HG03103 (cell line): Measurements from ENCODE around the gene GPR85.
"Not testable (repeated sequence)": the region's sequence is repeated elsewhere in the genome, so short reads cannot be mapped to it uniquely, and the experiment has no call there.

ENCODE experiments used
- ATAC-seq: cut with Tn5 transposase; IDR thresholded peaks from one replicate; pipeline ENCODE4 v1.9.1; 2021; ENCODE audit warnings: low read depth; ENCODE audit not compliant: unreplicated experiment

GPR85 gene

DNA sequence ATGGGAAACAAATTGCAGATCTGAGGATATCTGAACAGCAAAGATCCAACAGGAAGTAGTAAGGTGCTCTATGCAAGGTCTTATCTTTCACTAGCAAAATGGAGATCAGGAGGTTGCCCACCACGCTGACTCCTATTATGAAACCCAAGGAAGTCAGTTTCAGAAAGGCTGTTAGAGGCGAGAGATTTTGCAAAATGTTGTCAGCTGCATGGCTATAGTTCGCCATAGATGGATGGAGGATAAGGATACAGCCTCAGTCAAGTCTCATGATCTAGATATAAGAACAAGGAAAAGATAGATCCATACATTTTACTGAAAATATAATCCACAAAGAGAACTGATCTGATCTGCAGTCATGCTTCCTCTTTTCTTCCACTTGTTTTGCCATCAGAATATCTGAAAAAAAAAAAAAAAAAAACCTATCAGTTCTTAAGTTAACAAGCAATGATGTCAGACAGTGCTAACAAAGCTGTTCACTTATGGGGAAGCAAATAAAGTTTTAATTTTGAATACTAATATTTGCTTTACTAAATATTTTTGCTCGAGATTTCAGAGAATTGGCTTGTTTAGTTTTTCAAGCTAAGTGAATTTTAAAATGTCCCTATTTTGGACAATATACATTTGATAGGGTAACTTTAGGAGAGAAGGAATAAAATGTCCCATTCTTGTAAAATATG is 2.0 kb downstream of the GPR85 start:
- ATAC-seq: no peak

DNA sequence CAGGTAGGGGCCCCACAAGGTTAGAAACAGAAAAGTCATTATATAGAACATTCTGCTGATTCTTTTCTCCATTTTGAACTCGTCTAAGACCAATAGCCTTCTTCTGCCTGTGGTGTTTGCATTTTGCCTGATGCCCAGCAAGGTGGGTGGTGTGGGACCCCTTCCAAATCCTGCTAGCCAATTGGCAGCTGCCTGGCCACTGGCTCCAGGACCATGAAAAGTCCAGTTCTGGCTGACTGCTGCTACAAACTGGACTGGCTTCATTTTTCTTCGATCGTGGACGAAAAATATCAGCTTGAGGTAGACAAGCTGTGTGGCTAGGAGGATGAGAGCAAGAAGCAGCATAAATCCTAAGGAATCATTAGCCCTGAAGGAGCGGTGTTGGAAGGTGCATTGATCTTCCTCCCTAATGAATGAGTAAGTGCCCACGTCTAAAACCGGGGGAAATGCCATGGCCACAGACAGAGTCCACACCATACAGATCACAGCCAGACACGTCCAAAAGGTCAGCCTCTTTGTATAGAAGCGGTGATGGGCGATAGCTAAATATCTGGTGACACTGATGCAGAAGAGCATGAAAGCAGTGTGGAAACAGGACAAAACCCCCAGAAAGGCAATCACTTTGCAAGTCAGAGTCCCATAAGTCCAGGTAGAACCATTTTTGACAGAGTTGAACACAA is 2.7 kb downstream of the GPR85 start:
- ATAC-seq: no peak

GRCh38 chr7:113083132-113083815 is 3.4 kb downstream of the GPR85 start:
- no peak for ATAC-seq

DNA sequence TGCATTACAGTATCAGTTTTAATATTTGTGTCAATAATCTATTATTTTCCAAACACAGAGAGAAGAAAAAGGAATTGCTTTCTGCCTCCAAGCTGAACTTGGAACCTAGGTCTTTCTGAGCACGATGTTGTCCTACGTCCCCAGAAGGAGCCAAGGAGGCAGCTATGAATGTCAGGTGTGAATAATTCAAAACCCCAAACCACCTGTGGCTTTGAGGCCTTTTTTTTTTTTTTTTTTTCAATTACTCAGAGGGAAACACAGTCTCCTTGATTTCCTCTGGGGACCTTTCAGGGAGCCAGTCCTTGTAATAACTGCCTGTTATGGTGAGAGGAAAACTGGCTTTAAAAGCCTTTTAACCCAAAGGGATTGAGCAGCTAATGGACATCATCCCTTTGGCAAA is 8.3 kb downstream of the GPR85 start:
- no peak for ATAC-seq

DNA sequence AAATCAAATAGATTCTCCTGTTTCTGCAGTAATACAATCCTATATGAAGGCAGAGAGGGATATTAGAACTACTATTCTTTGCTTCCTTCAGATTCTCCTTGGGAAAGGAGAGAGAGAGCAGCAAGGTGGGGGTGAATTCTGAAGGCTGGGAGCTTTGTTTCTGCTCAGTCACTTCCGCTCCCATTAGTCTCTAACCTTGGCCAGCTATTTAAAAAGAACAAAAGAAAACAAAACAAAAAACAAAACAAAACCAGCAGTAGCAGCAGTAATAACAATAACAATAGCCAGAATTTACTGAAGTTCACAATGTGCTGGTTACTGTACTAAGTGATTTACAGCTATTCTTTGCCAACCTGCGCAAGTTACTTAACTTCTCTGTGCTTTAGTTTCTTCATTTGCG is 9.9 kb downstream of the GPR85 start:
- ATAC-seq: no peak

DNA sequence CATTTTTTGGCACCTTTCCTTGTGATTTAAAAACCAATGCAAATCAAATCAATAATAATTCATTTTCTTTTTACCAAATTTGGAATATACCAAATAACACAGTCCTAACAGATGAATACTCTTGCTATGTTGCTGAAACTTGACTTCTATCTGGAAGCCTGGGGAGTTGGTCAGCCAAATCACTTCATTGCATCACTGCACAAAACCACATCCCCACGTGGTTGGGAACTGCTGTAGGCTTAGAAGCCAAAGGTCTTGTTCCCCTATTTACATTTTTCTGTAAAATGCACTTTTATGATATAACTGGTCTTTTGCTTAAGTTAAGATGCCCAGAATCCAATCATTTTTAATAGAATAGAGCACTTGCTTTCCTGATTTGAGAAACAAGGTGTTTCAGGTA is 15.2 kb downstream of the GPR85 start:
- peak; percentile 93 for ATAC-seq

GRCh38 chr7:113062499-113062898 is 24.1 kb downstream of the GPR85 start:
- ATAC-seq: no peak

GRCh38 chr7:113060100-113060499 is 26.5 kb downstream of the GPR85 start:
- ATAC-seq: no peak

DNA sequence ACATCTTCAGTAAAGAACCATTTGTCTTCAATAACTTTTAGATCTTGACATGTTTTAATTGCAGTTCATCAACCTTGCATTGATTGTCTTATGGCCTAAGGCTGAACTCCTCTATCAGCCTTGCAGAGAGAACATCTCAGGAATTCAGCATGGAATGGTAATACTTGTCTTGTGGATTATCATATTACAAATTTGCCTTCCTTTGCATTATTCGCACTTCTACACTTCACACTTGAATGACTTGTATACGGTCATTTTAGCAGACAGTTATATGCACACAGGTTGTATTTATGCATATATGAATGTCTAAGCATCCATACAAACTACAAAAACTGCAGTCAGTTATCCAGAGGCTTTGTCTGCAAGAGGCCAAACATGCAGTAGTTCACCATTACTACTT is 31.7 kb downstream of the GPR85 start:
- no peak for ATAC-seq

GRCh38 chr7:113054272-113054671 is 32.4 kb downstream of the GPR85 start:
- ATAC-seq: not testable (repeated sequence)

DNA sequence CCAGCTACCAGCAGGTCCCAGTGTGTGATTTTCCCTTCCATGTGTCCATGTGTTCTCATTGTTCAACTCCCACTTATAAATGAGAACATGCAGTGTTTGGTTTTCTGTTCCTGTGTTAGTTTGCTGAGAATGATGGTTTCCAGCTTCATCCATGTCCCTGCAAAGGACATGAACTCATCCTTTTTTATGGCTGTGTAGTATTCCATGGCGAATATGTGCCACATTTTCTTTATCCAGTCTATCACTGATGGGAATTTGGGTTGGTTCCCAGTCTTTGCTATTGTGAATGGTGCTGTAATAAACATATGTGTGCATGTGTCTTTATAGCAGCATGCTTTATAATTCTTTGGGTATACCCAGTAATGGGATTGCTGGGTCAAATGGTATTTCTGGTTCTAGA is 37.4 kb downstream of the GPR85 start:
- ATAC-seq: not testable (repeated sequence)

DNA sequence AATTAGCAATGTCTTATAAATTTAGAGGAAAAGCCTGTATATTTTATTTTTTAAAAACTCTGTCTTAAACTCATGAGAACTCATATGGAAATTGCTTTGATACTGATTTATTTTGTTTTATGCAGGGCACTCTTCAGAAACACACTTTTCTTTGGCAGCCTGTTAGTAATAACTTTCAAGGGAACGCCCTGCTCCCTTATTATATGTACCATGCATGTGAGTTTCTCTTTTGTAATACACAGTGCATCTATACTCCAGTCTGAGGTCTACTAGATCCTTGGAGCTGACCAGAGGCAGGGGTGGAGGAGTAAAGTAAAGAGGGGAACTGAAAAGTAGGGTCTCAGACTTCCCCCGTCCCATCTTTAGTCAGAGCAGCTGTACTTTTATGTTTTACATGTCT is 40.2 kb downstream of the GPR85 start:
- ATAC-seq: no peak

DNA sequence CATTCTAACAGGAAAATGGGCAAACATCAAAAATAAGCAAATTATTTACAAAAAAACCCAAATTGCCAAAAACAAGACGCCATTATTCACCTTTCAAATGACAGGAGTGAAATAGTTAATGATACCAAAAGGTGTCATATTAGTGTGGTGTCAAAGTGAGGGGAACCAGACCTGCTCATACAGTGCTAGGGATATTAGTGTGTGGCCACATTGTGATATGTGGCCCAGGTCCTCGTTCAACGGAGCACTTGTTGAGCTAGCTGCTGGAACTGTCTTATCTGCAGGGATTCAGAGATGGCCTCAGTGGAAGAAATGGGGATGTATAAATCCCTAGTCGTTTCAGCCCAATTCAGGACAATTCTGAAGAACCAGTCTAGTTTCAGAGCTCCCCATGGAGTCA is 41.2 kb downstream of the GPR85 start:
- ATAC-seq: no peak

GRCh38 chr7:113044394-113044793 is 42.2 kb downstream of the GPR85 start:
- ATAC-seq: no peak

GRCh38 chr7:113040849-113041248 is 45.8 kb downstream of the GPR85 start:
- ATAC-seq: no peak

DNA sequence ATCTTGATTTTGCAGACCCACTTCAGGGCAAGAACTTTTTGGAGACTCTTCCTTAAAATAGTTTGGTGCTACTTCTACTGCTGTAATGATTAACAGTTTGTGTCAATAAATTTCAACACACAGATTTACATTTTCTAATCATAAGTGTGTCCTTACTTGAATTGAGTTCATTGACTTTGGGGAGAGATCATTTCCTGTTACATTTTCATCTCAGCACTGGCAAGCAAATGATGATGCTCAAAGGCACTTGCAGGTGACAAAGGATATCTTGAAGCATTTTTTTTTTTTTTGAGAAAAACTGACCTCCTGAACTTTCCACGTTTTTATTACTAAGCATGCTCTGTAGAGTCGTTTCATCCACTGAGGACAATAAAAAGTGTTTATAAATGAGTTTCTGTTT is 52.7 kb downstream of the GPR85 start:
- no peak for ATAC-seq
